SK-N-SH treated with all-trans-retinoic acid at 6 μM for 48 hours (cell line): Measurements from ENCODE around the gene MRAP.

Experiments
- ATAC-seq: fragments of 200-7000 bp; cut with Tn5 transposase; 3 replicates; pipeline ENCODE4 v1.9.1; 2020; ENCODE audit warnings: mild to moderate bottlenecking, moderate library complexity
- ARNTL ChIP-seq: fragments of 450-650 bp; formaldehyde crosslinking; IDR thresholded peaks from 2 replicates; pipeline ENCODE4 v1.5.0; 2020; ENCODE audit warnings: low read depth, mild to moderate bottlenecking, moderate library complexity, borderline replicate concordance
- BACH2 ChIP-seq: fragments of 250-450 bp; sonication (Bioruptor Pico); IDR thresholded peaks from 2 replicates; pipeline ENCODE4 v1.9.0; 2021; ENCODE audit warnings: mild to moderate bottlenecking, borderline replicate concordance
- CSDC2 ChIP-seq: fragments of 250-450 bp; sonication (Bioruptor Pico); IDR thresholded peaks from 2 replicates; pipeline ENCODE4 v1.5.0; 2020; ENCODE audit warnings: mild to moderate bottlenecking, moderate library complexity
- ESRRG ChIP-seq: fragments of 250-450 bp; sonication (Bioruptor Pico); IDR thresholded peaks from 2 replicates; pipeline ENCODE4 v1.6.1; 2021; ENCODE audit warnings: mild to moderate bottlenecking
- GLIS3 ChIP-seq: fragments of 250-450 bp; sonication (Bioruptor Pico); IDR thresholded peaks from 2 replicates; pipeline ENCODE4 v1.5.0; 2020; ENCODE audit warnings: mild to moderate bottlenecking, moderate library complexity
- ISL1 ChIP-seq: fragments of 250-450 bp; sonication (Bioruptor Pico); IDR thresholded peaks from 2 replicates; pipeline ENCODE4 v2.1.2; 2022; ENCODE audit warnings: mild to moderate bottlenecking, moderate library complexity
- OSR1 ChIP-seq: fragments of 250-450 bp; sonication (Bioruptor Pico); IDR thresholded peaks from 2 replicates; pipeline ENCODE4 v1.8.0; 2022; ENCODE audit warnings: moderate library complexity, mild to moderate bottlenecking, inconsistent platforms
- PATZ1 ChIP-seq: fragments of 250-450 bp; sonication (Bioruptor Pico); IDR thresholded peaks from 2 replicates; pipeline ENCODE4 v1.8.0; 2020; ENCODE audit warnings: mild to moderate bottlenecking, moderate library complexity, borderline replicate concordance
- POU6F1 ChIP-seq: fragments of 250-450 bp; sonication (Bioruptor Pico); IDR thresholded peaks from 2 replicates; pipeline ENCODE4 v1.8.0; 2021; ENCODE audit warnings: low read depth, mild to moderate bottlenecking, moderate library complexity, borderline replicate concordance
- PPARA ChIP-seq: fragments of 250-450 bp; sonication (Bioruptor Pico); IDR thresholded peaks from 2 replicates; pipeline ENCODE4 v1.5.0; 2020; ENCODE audit warnings: mild to moderate bottlenecking, borderline replicate concordance
- RARB ChIP-seq: fragments of 250-450 bp; sonication (Bioruptor Pico); IDR thresholded peaks from 2 replicates; pipeline ENCODE4 v1.8.0; 2021; ENCODE audit warnings: mild to moderate bottlenecking, moderate library complexity
- SNAI2 ChIP-seq: fragments of 250-450 bp; sonication (Bioruptor Pico); IDR thresholded peaks from 2 replicates; pipeline ENCODE4 v1.5.0; 2020; ENCODE audit warnings: mild to moderate bottlenecking, moderate library complexity
- TOX ChIP-seq: fragments of 250-450 bp; sonication (Bioruptor Pico); IDR thresholded peaks from 2 replicates; pipeline ENCODE4 v1.8.0; 2021; ENCODE audit warnings: mild to moderate bottlenecking, moderate library complexity, borderline replicate concordance
- TSHZ2 ChIP-seq: fragments of 250-450 bp; sonication (Bioruptor Pico); IDR thresholded peaks from 2 replicates; pipeline ENCODE4 v1.5.0; 2020; ENCODE audit warnings: mild to moderate bottlenecking, moderate library complexity
- ZC3H10 ChIP-seq: fragments of 250-450 bp; sonication (Bioruptor Pico); IDR thresholded peaks from 2 replicates; pipeline ENCODE4 v1.5.1; 2021; ENCODE audit warnings: mild to moderate bottlenecking, moderate library complexity
- ZFP3 ChIP-seq: fragments of 250-450 bp; sonication (Bioruptor Pico); IDR thresholded peaks from 2 replicates; pipeline ENCODE4 v1.5.0; 2020; ENCODE audit warnings: mild to moderate bottlenecking, moderate library complexity
- ZFP30 ChIP-seq: fragments of 450-650 bp; formaldehyde crosslinking; IDR thresholded peaks from 2 replicates; pipeline ENCODE4 v1.5.0; 2022; ENCODE audit warnings: mild to moderate bottlenecking, moderate library complexity
- ZNF70 ChIP-seq: fragments of 450-650 bp; formaldehyde crosslinking; IDR thresholded peaks from 2 replicates; pipeline ENCODE4 v1.5.0; 2020; ENCODE audit warnings: mild to moderate bottlenecking, moderate library complexity
- ZNF8 ChIP-seq: fragments of 450-650 bp; formaldehyde crosslinking; IDR thresholded peaks from 2 replicates; pipeline ENCODE4 v1.5.0; 2020; ENCODE audit warnings: mild to moderate bottlenecking, moderate library complexity

MRAP gene

GRCh38 chr21:32297449-32297848 is 1.2 kb upstream of the MRAP start:
- TF ChIP-seq PPARA (CRISPR knock-in tag) (no peak), GLIS3 (no peak), POU6F1 (CRISPR knock-in tag) (no peak), TOX (CRISPR knock-in tag) (no peak), CSDC2 (CRISPR knock-in tag) (no peak), OSR1 (no peak), ESRRG (CRISPR knock-in tag) (no peak), ZFP3 (CRISPR knock-in tag) (no peak), TSHZ2 (CRISPR knock-in tag) (no peak), ISL1 (no peak), ZNF70 (no peak), ZNF8 (CRISPR knock-in tag) (no peak), ARNTL (CRISPR knock-in tag) (no peak), BACH2 (CRISPR knock-in tag) (no peak), ZFP30 (no peak), PATZ1 (CRISPR knock-in tag) (no peak), RARB (no peak)
- ATAC-seq: no peak

GRCh38 chr21:32298148-32298559 is 501 bp upstream of the MRAP start:
- ATAC-seq: no peak
- TF ChIP-seq RARB: no peak
- no peak for TF ChIP-seq PPARA (CRISPR knock-in tag)
- no peak for TF ChIP-seq CSDC2 (CRISPR knock-in tag)
- no peak for TF ChIP-seq SNAI2 (CRISPR knock-in tag)
- TF ChIP-seq OSR1: no peak
- TF ChIP-seq TOX (CRISPR knock-in tag): no peak
- TF ChIP-seq PATZ1 (CRISPR knock-in tag): no peak
- no peak for TF ChIP-seq GLIS3
- no peak for TF ChIP-seq ZC3H10 (CRISPR knock-in tag)
- TF ChIP-seq, all 23 proteins: peak for 0

GRCh38 chr21:32299695-32300094 is 1.0 kb downstream of the MRAP start:
- TF ChIP-seq TSHZ2 (CRISPR knock-in tag) (no peak), ZNF70 (no peak), RARB (no peak)
- no peak for ATAC-seq
